NCI-H2227 treated with DMSO at 0.1 percent for 48 hours (cell line): Measurements from ENCODE around the gene B3GNT9.

Source experiments
- DNase-seq: peaks from one replicate; lab custom pipeline; 2025; lab: John Stamatoyannopoulos, UW

The B3GNT9 gene

GRCh38 chr16:67150833-67151396 lies at the start of gene B3GNT9:
Gene B3GNT9 (minus strand): TSS chr16:67150998. CDS start chr16:67150485, 513 bp downstream.
- peak; percentile 73 for DNase-seq

DNA sequence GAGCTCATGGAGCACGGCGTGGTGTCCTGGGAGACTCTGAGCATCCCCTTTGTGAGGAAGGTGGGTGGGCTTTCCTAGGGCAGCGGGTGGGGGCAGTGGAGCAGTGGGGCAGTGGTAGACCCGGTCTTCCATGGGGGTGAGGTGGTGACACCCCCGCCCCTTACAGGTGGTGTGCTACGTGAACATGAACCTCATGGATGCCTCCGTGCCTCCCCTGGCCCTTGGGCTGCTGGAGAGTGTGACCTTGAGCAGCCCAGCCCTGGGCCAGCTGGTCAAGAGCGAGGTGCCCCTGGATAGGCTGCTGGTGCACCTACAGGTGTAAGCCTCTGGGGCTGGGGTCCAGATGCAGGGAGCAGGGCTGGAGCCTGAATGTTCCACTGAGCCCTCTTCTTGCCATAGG lies 49.7 kb upstream of the B3GNT9 start:
- no peak for DNase-seq

- no peak for DNase-seq
Observed at GRCh38 chr16:67199808-67200198, 49.0 kb upstream of the B3GNT9 start.

GRCh38 chr16:67199011-67199807 lies 48.4 kb upstream of the B3GNT9 start, which contains the start of gene ELMO3:
Gene ELMO3 (plus strand): TSS chr16:67199131. CDS start chr16:67199327, 196 bp downstream.
- no peak for DNase-seq

DNA sequence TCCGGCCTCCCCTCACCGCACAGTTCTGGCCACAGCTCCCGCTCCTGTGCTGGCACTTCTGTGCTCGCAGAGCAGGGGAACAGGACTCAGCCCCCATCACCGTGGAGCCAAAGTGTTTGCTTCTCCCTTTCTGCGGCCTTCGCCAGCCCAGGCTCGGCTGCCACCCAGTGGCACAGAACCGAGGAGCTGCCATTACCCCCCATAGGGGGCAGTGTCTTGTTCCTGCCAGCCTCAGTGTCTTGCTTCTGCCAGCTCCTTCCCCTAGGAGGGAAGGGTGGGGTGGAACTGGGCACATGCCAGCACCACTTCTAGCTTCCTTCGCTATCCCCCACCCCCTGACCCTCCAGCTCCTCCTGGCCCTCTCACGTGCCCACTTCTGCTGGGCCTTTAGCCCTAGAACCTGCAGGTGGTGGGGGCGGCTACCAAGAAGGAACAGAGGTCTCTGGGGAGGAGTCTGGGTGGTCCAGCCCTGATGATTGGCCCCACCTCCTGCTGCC lies 47.5 kb upstream of the B3GNT9 start:
- no peak for DNase-seq

DNA sequence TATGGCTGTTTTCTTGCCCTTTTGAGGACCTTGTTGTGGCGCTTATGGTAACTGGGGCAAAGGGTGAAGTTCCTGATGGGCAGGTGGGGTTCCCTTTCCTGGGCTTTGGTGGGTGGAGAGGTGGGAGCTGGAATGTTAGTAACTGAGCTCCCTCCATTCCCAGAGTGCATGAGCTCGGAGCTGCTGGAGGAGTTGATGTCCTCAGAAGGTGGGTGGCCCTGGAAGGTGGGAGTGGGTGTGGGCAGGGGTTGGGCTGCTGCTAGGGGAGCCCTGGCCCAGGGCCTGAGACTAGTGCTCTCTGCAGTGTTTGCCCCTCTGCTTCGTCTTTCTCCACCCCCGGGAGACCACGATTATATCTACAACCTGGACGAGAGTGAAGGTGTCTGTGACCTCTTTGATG lies 46.9 kb upstream of the B3GNT9 start:
- DNase-seq = no peak

GRCh38 chr16:67196881-67197280 lies 46.1 kb upstream of the B3GNT9 start:
- DNase-seq = no peak

- DNase-seq = no peak
Observed at GRCh38 chr16:67195676-67196075, 44.9 kb upstream of the B3GNT9 start.

DNA sequence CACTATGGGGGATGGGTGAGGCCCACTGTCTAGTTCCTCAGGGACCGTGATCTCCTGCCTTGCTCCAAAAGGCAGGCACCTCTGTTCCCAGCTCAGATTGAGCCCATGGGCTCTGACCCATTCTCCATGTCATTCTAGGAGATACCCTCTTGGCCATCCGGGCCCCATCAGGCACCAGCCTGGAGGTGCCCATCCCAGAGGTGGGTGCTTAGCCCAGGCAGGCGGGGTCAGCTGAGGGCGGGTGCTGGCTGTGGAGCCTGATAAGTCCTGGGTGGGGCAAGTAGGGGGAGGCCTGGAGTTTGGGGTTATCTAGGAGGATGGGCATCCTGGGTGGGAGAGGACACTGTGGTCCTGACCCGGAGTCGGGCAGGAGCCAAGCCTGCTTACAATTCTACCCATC lies 43.5 kb upstream of the B3GNT9 start:
- DNase-seq = no peak

GRCh38 chr16:67193536-67193935 lies 42.7 kb upstream of the B3GNT9 start:
- no peak for DNase-seq

DNA sequence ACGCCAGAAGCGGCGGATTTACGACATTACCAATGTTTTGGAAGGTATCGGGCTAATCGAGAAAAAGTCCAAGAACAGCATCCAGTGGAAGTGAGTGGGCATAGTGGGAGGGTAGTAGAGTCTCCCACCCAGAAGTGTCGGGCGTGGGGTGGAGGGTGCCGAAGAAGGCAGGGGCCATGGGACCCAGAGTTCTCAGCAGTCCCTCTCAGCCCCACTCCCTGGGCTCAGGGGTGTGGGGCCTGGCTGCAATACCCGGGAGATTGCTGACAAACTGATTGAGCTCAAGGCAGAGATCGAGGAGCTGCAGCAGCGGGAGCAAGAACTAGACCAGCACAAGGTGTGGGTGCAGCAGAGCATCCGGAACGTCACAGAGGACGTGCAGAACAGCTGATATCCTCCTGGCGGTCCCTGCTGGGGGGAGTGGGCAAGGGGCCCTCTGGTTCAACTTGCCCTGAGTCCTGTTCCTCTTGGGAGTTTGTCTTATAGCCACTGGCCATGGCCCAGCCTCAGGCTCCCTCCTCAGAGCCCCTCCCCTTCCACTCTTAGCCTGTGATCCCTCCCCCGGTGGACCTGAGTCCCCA lies 42.1 kb upstream of the B3GNT9 start:
- no peak for DNase-seq

DNA sequence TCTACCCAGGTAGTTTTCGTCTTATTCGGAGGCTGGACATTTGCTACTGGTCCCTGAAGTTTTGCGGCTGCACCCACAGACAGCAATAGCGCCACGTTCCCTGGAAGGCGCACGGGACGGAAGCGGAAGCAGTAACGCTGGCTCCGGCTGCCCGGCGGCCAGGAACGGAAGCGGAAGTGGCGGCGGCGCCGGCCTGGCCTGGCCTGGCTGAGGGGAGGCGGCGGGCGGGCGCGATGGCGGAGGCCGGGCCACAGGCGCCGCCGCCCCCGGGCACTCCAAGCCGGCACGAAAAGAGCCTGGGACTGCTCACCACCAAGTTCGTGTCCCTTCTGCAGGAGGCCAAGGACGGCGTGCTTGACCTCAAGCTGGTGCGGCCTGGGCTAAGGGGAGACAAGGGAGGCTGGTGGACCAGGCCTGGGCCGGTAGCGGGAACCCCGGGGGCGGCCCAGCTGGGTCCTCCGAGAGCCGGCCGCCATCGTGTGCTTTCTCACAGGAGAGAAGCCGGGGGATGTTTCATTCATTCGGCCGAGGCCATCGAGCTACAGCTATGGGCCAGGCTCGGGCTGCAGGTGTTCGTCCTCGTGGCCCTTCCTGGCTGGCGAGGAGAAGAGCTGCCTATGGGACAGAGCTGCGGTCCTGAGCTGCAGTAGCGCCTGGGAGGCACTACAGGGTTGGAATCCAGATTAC lies 41.3 kb upstream of the B3GNT9 start, which contains the start of gene E2F4:
Gene E2F4 (plus strand): TSS at position 161 of the 687 bp plus-strand sequence. CDS start 73 bp downstream, at position 234.
- peak; percentile 74 for DNase-seq

GRCh38 chr16:67191411-67191994 lies 40.7 kb upstream of the B3GNT9 start:
- no peak for DNase-seq

DNA sequence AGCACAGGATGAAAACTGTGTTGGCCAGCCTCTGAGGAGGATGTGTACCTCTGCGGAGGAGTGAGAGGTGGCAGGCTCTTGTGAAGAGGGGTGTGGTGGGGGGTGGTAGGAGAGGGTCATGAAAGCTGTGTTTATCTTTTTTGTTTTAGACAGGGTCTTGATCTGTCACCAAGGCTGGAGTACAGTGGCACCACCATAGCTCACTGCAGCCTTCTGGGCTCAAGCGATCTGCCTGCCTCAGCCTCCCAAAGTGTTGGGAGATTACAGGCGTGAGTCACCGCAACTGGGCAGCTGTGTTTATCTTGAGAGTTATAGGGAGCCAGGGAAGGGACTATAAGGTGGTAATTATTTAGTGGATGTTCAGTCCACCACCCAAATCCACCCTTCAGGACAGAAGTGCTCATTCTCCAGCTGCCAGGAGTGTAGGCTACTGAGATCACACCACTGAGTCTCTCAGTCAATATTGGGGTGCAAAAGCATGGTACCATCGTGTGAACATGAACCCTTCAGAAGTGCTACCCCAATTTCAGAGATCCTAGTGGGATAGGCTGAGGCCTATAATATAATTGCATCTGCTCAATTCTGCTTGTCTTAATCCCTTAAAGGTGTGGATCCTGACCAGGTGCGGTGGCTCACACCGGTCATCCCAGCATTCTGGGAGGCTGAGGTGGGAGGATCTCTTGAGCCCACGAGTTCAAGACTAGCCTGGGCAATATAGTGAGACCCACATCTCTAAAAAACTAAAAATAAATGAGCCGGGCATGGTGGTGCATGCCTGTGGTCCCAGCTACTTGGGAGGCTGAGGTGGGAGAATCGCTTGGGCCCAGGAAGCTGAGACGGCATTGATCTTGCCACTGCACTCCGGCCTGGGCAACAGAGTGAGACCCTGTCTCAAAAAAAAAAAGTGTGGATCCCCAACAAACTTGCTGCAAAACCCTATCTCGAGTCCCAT lies 39.9 kb upstream of the B3GNT9 start:
- DNase-seq = no peak

GRCh38 chr16:67190041-67190440 lies 39.2 kb upstream of the B3GNT9 start, which contains the start of gene EXOC3L1:
Gene EXOC3L1 (minus strand): TSS chr16:67190136. CDS start chr16:67189676, 460 bp downstream.
- DNase-seq = no peak

DNA sequence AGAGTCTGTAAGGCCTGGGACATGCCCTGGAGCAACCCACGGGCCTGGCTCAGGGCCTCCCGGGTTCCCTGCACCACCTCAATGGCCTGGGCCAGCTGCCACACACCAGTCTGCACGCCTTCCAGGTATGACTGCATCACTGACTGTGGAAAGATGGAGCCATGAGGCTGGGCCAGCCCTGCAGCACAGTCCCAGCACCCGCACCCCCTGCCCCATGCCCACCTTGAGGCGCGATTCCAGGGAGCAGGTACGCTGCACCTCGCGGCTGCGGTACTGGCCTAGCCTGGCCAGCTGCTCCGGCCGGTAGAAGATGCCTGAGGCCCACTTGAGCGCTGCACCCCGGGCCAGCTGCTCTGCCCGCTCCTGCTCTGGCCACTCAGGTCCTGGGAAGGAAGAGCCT lies 38.0 kb upstream of the B3GNT9 start:
- no peak for DNase-seq

DNA sequence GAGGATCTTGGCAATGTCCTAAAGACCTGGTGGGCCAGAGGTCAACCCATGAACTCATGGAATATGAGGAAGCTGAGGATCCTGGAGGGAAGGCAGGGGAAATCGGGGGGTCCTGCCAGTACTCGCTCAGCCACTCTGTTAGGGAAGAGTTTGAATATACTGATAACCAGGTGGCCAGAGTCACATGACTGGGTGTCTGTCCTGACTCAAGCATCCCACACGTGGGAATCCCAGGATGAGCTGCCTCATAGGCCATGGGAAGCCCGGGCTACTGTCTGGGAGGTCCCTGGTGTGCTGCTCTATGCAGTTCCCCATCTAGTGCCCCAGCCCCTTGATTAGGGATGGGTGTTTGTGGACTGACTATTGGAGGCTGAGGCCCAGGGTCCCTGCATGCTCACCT lies 37.5 kb upstream of the B3GNT9 start:
- DNase-seq = no peak

DNA sequence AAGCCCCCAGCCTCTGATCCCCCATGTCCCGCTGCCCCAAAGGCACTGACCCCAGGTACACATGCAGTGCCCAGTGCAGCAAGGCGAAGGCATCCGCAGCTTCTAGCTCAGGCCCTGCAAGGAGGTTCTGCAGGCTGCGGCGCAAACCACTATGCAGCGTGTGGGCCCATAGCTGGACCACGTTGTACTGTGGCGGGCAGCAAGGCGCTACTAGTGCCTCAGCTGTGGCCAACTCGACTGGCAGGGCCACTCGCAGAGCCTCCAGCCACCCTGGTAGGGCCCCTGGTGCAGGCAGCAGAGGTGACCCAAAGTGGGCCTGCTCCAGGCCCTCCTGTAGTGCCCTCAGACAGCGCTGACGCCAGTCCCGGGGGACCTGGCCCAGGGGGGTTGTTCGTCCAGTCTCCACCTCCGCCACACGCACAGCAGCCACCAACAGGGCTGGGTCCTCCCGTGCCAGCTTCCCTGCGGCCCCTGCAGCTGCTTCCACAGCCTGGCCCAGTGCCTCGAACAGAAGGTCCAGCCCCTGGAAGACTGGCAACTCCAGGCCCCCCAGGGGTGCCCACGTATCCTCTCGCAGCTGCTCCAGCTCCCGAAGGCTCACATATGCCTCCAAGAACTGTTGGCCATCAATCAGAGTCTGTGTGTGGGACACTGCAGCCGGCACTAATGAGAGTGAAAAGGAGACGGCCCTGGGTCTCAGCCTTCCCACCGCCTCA lies 36.5 kb upstream of the B3GNT9 start:
- DNase-seq = no peak

GRCh38 chr16:67186550-67186950 lies 35.8 kb upstream of the B3GNT9 start:
- DNase-seq = no peak

DNA sequence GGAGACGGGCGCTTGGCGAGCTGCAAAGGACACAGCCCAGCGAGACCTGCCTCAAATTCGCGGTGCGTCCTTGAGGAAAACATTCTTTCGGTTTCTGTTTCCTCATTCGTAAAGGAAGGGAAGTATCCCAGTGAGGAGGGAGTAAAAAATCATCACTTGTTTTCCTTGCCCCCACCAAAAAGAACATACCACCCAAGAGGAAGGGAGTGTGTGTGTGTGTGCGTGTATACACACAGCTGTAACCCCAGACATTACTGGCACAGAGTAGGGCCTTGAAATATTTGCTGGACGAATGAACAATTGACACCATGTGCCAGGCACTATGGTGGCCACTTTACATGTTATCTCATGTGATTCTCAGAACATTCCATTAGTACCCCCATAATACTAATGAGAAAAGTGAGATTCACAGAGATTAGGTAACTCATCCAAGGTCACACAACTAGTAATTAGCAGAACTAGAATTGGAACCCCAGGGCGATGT lies 34.9 kb upstream of the B3GNT9 start:
- DNase-seq = no peak
